ENCODE results near the gene DENND2D. TPM values are rescaled to one million over a fixed set of nuclear protein-coding genes. Genes with fewer than 3 reads are reported as not detected.

Gene DENND2D
- total and polyA plus RNA-seq, 10 of the 15 experiments (the other 5 are each of a cell fraction or from before 2014, with no cell fraction given) = 149 to 375 (median 172) TPM

- no peak for TF ChIP-seq E2F8 (IDR thresholded peaks at IDR 0.05; ENCODE audit: low read depth, partially characterized antibody)
- TF ChIP-seq EZH2 (IDR thresholded peaks at IDR 0.05; ENCODE audit: borderline replicate concordance, control insufficient read depth, low read depth, low read length) = no peak
- peak; percentile 85 for TF ChIP-seq RELB (IDR thresholded peaks at IDR 0.05; ENCODE audit: low read depth)
- TF ChIP-seq CREM (IDR thresholded peaks at IDR 0.05; ENCODE audit: low read depth) = no peak
- TF ChIP-seq ZBTB4 (CRISPR knock-in tag; IDR thresholded peaks at IDR 0.05) = no peak
- no peak for TF ChIP-seq NRF1 (conservative IDR thresholded peaks at IDR 0.05; ENCODE audit: low read depth, low read length)
- TF ChIP-seq CTCF (IDR thresholded peaks at IDR 0.05 in 2 of 3, conservative IDR thresholded peaks at IDR 0.05 in 1 of 3; ENCODE audit: control insufficient read depth in 2 of 3, extremely low read depth in 1 of 3, insufficient read depth in 1 of 3, low read depth in 3 of 3, low read length in 3 of 3) = no peak
- TF ChIP-seq FOS (IDR thresholded peaks at IDR 0.05; ENCODE audit: borderline replicate concordance, extremely low read depth, insufficient read length) = no peak
- no peak for TF ChIP-seq YY1 (IDR thresholded peaks at IDR 0.05; ENCODE audit: low read depth, low read length)
- TF ChIP-seq BHLHE40 (IDR thresholded peaks at IDR 0.05; ENCODE audit: borderline replicate concordance in 1 of 2, low read depth in 2 of 2, low read length in 1 of 2) = peak in 1 of 2 experiments; percentile 14; a peak in 1 of 4 replicates
- TF ChIP-seq SIX5 (IDR thresholded peaks at IDR 0.05; ENCODE audit: low read depth, low read length, severe bottlenecking) = no peak
- no peak for TF ChIP-seq USF2 (IDR thresholded peaks at IDR 0.05; ENCODE audit: borderline replicate concordance, low read depth, low read length)
- no peak for TF ChIP-seq NFXL1 (IDR thresholded peaks at IDR 0.05; ENCODE audit: borderline replicate concordance)
- no peak for TF ChIP-seq YBX1 (IDR thresholded peaks at IDR 0.05)
Measured at GRCh38 chr1:111204983-111205713, 4.7 kb upstream of the DENND2D start (continued).
